HG03060 (cell line): ENCODE data around the gene TRAF7.

Experiments
- ATAC-seq: cut with Tn5 transposase; IDR thresholded peaks from one replicate; pipeline ENCODE4 v1.9.1; 2021; ENCODE audit warnings: low read depth, moderate number of reproducible peaks; ENCODE audit not compliant: unreplicated experiment

Gene TRAF7

DNA sequence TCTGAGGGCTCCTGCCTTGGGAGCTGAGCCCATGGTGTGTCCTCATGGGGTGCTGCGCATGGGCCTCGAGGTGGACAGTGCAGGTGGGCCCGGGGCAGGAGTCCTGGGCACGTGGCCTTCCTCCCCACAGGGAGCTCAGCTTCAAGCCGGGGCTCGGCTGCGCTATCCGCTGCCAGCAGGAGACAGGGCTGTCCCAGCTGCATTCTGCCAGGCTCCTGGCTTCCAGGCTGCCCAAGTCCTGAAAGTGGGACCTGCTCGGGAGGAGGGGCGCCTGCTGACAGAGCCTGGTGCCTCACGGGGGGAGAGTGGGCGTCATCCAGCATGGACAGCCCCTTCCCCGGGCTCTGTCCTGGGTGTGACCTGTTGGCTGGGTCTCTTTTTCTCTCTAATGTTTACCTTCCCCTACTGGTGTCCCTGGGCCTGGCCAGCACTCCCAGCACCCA is 7.1 kb downstream of the TRAF7 start:
- no peak for ATAC-seq

DNA sequence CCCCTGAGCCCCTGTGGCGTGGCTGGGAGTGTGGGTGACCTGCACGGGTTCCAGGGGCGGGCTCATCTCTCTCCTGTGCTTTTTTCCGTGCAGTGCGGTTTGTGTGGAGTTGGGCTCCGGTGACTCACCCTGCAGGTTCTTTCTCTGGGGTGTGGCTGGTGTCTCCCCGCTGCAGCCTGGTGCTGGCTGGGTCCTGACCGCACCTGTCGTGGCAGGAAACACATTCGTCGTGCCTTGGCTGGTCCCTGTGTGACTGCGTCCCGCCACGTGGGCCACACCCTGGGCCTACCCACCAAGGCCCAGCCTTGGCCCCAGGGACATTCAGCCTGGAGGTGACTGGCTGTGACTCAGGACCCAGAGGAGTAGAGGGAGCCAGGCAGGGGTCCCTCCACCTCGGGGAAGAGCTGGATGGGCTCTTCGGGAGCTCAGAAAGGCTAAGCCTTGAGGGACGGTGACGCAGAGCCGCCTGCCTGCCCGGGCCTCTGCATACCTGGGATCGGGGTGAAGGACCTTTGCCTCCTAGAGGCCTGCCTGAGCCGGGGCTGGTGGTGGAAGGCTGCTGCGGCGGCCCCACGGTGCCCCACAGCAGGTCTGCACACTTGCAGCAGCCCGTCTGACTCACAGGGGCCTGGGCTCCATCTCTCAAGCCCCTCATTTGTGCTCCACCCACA is 7.8 kb downstream of the TRAF7 start:
- no peak for ATAC-seq

DNA sequence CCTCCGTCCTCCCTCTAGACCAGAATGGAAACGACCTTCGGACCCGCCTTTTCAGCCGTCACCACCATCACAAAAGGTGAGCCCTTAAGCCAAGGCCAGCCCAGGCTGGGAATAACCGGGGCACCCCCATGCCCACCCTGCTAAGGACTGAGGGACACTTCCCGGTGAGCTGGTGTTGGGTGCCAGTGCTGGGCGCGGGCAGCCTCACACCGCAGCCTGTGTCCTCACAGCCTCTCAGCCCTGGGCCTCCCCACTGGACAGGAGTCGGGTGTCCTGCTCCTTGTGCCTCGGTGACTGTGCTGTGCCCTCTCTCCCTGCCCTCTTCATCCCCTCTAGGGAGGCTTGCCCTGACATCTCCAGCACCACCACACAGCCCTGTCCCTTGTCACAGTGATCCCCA is 10.3 kb downstream of the TRAF7 start:
- no peak for ATAC-seq

DNA sequence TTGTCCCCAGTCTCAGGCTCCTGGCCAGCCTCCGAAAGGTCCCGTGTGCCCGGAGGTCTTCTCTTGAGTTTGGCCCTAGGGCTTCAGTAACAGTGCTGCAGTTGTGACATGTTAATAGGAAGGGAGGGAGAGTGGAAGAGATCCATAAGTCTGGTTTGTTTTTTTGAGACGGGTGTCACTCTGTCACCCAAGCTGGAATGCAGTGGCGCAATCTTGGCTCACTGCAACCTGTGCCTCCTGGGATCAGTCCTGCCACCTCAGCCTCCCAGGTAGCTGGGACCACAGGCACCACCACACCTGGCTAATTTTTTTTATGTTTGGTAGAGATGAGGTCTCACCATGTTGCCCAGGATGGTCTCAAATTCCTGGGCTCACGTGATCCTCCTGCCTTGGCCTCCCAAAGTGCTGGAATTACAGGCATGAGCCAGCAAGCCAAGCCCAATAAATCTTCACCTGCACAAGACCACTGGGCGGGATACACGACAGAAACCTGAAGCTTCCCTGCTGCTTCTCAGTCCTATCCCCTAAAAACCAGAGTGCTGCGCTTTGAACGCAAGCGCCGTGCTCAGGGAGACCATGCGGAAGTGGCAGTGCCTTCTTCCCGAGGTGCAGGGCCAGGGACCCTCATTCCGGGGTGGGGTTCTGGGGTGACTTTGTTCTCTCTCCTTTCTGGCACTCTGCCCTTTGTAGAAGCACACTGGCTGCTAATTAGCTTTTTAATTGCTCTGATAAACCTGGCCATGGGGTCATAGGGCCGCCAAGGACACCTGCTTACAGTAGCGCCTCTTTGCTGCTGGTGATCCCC is 10.9 kb downstream of the TRAF7 start:
- ATAC-seq, result no peak

DNA sequence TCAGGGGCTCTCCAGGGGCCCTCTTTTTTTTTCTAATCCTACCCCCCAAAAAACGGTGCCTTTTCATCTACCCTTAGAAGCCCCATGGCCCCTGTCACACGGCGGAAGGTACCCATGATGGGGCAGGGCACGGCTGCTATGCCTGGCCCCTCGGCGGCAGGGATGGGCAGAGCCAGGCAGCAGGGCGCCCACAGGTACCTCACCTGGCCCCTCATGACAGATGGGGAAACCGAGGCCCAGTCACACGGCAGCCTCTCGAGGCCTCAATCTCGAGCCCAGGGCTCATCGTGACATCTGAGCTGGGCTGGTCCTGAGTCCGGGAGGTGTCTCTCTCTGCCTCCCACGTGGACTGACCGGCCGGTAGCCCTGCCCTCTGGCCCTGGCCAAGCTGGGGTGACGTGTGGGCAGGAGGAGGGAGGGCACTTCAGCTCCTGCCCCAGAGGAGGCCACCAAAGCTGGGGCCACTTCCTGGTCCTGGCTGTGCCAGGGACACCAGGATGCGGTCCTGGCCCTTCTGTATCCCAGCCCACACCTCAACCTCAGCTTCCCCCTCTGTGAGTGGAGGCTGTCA is 11.6 kb downstream of the TRAF7 start:
- ATAC-seq, result no peak

DNA sequence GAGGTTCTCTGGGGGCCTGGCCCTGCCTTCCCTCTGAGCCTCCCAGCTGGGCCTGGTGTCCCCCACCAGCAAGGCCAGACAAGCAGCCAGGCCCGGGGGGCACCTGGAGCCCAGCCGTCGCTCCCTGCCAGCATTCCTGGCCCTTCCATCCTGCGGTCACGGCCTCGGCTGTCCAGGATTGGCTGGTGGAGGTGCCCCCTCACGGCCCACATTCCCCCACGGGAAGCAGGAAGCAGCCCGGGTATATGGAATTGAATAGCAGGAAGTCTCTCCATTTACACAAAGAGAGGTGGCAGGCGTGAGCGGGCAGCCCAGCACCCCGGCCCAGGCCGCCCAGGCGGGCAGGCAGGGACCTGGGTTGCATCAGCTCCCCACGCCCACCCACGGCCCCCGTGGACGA is 14.5 kb downstream of the TRAF7 start:
- no peak for ATAC-seq

DNA sequence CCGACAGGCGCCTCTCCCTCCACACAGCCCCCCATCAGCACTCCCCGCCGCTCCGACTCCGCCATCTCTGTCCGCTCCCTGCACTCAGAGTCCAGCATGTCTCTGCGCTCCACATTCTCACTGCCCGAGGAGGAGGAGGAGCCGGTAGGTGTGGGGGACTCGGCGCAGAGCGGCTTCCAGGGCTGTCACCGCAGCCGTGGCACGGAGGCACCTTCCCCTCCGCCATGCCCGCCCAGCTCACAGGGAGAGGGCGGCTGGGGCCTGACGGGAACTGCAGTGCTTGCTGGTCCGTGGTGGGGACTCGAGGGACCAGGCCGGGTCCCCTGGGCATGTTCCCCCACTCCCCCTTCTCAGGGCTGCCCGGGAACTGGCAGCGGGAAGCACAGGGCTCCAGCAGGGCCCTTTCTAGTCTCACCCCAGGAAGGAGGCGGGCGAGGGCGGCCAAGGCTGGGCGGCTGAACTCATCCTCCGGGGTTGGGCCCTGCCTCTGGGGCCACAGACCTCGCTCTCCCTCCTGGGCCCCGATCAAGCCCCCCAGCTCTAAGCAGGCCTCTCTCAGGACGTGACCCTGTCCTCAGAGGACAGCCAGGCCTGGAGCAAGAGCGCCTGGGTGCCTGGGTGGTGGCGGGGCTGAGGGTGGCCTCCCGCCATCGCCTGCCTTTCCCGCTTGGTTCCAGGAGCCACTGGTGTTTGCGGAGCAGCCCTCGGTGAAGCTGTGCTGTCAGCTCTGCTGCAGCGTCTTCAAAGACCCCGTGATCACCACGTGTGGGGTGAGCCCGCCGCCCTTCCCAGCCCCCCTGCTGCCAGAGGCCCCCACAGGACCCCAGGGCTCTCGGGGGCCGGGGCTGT is 15.2 kb downstream of the TRAF7 start:
- no peak for ATAC-seq

DNA sequence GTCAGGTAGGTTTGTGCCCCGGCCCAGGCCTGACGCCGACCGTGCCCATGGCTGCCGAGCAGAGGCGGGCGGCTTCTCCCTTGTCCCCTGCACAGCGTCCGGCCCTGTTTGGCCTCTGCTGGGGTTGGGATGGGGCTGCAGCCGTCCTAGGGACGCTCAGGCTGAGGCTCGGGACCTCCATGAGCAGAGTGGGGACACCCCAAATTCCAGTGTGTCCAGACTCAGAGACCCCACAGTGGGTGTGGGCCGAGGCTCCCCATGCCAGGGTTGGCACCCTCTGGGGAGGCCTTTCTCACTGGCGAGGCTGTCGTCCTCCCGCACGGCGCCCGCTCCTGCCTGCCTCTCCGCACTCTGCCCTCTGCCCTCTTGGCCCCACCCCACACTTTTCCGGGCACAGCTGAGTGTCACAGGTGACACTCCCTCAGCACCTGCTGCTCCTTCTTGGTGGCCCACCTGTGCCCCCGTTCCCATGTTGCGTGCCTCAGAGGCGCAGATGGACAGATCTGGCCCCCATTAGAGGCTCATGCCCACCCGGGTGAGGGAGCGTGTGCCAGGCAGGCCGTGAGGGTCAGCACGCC is 16.1 kb downstream of the TRAF7 start:
- no peak for ATAC-seq

DNA sequence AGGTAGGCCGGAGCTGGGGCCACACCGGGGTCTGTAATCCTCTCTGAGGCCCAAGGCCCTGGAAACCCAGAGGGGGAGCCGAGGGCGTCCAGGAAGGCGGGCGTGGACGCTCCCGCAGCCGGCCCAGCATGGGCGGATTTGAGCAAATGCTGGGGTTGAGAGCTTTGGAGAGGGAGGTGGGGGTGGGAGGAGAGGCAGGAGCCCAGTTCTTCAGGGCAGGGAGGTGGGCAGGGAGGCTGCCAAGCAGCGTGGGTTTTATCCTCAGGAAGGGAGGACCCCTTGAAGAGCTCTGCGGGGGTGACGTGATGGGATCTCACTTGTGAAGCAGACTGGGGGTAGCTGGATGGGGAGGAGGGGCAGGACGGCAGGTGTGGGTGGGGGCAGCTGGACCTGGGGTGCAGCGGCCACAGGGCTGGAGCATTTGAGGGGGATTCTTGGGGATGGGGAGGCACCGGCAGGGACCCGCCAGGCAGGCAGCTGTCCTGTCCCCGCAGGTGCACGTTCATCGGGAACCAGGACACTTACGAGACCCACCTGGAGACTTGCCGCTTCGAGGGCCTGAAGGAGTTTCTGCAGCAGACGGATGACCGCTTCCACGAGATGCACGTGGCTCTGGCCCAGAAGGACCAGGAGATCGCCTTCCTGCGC is 17.2 kb downstream of the TRAF7 start:
- ATAC-seq, result no peak

DNA sequence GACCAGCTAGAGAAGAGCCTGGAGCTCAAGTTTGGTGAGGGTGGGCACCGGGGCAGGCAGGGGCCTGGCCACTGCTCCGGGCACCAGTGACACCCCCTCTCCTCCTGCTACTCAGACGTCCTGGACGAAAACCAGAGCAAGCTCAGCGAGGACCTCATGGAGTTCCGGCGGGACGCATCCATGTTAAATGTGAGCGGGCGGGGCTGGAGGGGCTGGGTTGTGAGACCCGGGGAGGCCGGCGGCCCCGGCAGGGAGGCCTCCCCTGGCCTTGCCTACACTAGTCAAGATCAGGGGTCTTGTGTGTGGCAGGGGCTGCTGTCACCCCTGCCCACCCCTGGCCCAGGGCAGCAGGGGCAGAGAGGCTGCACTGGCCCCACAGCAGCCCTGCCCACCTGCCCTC is 17.8 kb downstream of the TRAF7 start:
- no peak for ATAC-seq

DNA sequence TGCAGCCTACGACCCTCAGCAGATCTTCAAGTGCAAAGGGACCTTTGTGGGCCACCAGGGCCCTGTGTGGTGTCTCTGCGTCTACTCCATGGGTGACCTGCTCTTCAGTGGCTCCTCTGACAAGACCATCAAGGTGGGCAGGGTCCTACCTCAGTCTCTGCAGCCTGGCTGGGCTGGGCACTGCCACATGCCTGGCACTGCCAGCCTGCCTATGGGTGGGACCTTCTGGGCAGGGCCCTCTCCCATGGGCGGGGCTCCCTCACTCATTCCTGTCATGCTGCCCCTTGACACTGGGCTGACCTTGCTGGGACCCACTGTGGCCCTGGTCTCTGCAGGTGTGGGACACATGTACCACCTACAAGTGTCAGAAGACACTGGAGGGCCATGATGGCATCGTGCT is 18.3 kb downstream of the TRAF7 start:
- ATAC-seq, result no peak

DNA sequence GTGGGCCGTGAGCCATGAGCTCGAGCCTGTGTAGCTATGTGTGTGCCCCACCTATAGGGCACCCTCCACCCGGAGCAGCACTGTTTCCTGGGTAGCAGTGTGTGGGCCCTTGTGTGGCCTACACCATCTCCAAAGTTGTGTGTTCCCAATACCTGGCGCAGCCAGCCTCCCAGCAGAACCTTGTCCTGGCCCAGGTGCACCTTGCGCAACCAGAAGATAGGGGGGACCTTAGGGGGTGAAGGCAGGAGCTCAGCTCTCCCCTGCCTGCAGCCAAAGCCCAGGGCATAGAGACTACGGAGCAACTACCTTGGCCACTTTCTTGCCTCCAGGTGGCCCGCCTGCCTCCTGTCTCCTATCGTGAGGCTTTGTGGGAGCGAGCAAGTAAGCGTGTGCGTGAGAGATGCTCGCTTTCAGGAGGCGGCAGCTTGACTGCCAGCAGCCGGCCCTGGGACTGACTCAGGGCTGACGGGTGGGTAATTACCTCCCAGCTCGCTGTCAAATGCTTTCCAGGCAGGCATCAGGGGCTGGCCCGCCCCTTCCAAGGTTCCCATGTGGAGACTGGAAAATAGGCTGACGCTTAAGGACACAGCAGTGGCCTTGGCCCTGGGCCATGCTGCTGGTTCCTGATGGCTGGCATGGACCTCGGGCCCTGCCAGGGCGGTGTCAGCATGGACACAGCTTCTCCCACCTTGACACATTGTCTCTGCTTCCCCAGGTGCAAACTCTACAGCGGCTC is 19.0 kb downstream of the TRAF7 start:
- ATAC-seq, result no peak

DNA sequence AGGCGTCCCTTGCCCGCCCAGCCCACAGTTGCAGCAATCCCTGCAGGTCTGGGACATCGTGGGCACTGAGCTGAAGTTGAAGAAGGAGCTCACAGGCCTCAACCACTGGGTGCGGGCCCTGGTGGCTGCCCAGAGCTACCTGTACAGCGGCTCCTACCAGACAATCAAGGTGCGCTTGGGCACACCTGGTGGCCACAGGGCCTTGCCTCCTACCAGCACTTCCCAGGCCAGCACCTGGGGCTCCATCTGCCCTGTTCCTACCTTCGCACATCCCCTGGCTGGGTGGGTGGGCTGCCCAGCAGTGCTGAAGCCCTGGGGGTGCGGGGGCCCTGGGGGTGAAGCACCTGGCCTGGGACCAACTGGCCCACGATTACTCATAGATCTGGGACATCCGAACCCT is 19.9 kb downstream of the TRAF7 start:
- no peak for ATAC-seq

DNA sequence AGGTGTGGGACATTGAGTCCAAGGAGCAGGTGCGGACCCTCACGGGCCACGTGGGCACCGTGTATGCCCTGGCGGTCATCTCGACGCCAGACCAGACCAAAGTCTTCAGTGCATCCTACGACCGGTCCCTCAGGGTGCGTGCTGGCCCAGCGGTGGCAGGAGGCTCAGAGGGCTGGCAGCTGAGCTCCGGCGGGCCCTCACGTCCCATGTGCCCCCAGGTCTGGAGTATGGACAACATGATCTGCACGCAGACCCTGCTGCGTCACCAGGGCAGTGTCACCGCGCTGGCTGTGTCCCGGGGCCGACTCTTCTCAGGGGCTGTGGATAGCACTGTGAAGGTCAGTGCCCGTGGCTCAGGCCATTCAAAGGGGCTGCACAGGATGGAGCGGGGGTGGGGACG is 20.5 kb downstream of the TRAF7 start:
- no peak for ATAC-seq

DNA sequence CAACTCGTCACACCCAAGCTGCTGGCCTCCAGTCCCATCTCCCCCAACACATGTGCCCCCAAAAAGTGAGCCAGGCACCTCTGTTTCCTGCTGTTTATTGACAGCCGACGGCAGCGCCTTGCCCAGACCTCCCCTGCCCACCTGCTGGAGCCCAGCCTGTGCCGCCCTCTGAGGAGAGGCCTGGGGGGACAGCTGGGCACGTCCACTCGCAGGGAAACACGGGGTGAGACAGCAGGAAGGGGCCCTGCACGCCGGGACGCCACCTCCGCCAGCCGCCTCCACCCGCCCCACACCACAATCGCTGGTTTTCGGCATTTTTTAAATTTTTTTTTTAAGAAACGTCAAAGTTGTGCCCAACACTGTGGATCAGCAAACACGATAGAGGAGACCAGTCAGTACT is 21.5 kb downstream of the TRAF7 start:
- no peak for ATAC-seq

DNA sequence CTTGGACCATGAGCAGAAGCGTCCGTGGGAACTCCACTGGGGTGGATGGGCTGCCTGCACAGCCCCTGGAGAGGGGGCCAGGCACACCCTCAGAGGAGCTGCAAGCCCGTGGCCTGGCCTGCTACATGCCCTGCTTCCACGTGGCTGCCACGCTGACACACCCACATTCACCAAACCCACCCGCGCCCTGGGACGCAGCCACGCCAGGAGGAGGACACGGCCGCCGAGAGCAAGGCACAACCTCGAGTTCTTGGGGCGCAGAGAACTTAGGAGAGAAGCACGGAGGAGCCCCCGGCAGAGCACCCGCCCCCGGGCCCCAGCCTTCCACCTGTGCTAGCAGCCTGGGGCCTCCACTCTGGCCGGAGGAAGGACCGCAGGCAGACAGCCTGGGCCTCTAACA is 22.0 kb downstream of the TRAF7 start:
- no peak for ATAC-seq

DNA sequence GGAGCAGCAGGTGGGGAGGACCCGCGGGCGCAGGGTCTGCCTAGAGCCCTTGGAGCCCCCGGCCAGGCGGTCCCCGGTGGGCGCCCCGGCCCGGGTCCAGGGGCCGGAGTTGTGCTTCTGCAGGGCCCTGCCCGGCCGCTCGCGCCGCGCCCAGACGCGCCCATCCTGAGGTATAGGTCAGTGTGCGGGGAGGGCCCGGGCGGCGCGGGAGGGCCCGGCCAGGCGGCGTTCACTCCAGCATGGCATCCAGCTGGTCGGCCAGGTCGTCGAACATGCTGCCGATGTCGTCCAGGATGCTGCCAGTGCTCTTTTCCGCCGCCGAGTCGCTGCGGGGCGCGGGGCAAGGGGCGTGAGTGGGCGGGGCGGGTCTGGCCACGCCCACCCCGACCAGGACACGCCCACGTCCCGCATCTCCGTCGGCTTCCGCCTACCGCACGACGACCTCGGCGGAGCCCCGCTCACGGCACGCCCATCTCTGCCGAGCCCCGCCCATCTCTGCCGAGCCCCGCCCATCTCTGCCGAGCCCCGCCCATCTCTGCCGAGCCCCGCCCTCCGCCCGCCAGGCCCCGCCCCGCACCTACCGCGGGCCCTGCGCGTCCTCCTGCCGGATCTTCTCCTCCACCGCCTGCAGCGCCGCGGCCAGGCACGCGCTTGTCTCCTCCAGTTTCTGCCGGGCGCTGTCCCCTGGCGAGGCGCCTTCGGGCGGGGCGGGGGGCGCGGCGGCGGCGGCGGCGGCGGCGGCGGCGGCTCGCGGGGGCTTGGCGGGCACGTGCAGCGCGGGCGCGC is 22.9 kb downstream of the TRAF7 start:
- no peak for ATAC-seq

DNA sequence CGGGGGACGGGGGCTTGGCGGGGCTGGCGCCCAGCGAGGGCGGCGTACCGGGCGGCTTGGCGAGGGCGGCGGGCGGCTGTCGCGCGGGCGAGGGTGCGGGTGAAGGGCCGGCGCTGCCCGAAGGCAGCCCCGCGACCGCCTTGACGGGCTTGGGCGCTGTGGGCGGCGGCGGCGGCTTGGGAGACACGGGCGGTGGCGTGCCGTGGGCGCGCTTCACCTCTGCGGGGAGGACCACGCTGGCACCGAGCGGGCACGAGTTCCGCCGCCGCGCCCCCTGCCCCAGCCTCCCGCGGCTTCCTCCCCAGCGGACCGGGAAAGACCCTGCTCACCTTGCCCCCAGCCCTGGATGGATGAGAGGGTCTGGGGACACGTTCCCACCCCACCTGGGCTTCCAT is 23.5 kb downstream of the TRAF7 start:
- ATAC-seq, result no peak

DNA sequence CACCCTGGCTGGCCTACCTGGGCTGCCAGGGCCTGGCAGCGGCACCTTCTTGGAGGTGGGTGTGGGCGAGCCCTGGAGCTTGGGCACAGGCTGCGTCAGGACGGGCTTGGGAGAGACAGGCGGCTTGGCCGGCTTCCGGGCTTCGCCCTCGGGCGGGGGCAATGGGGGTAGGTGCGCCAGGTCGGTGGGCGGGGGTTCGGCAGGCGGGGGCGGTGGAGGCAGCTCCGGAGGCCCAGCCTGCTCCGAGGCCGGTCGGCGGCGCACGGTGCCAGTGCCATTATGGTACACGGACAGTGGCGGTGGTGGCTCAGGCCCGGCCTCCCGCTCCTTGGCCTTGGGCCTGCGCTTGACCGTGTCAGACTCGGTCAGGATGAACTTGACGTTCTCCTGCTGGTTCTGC is 24.0 kb downstream of the TRAF7 start:
- no peak for ATAC-seq
